Type B pancreatic cell (in vitro differentiated cells): ENCODE data around the gene PSKH1. TPM values are rescaled to one million over a fixed set of nuclear protein-coding genes. Genes with fewer than 3 reads are reported as not detected.
"Not testable (repeated sequence)": the region's sequence is repeated elsewhere in the genome, so short reads cannot be mapped to it uniquely, and the experiment has no call there.

ENCODE experiments used
- DNase-seq: peaks from one replicate; pipeline ENCODE4 v3.0.0; 2021; ENCODE audit warnings: mixed read lengths; ENCODE audit not compliant: unreplicated experiment; ENCODE audit errors: extremely low spot score
- H3K27ac Mint-ChIP-seq: 2 replicates; pipeline ENCODE4 v1.8.0; 2021; ENCODE audit warnings: mild to moderate bottlenecking, mixed read lengths
- H3K27me3 Mint-ChIP-seq: 2 replicates; pipeline ENCODE4 v1.8.0; 2021; ENCODE audit warnings: mixed read lengths
- H3K36me3 Mint-ChIP-seq: 2 replicates; pipeline ENCODE4 v1.8.0; 2021; ENCODE audit warnings: mixed read lengths
- H3K4me1 Mint-ChIP-seq: one replicate; pipeline ENCODE4 v1.8.0; 2021; ENCODE audit warnings: mixed read lengths; ENCODE audit not compliant: unreplicated experiment
- H3K4me3 Mint-ChIP-seq: 2 replicates; pipeline ENCODE4 v1.8.0; 2021; ENCODE audit warnings: mild to moderate bottlenecking, mixed read lengths
- H3K9me3 Mint-ChIP-seq: 2 replicates; pipeline ENCODE4 v1.8.0; 2021; ENCODE audit warnings: mixed read lengths
- CTCF ChIP-seq: fragments of 200-600 bp; sonication (generic); conservative IDR thresholded peaks from 2 replicates; pipeline ENCODE4 v1.5.0; 2021; ENCODE audit warnings: antibody characterized with exemption, mild to moderate bottlenecking
- total RNA-seq: library from RNA; stranded (reverse); gene quantifications from 2 replicates; pipeline ENCODE4 v1.2.1, GENCODE V29; 2021; ENCODE audit warnings: low replicate concordance

PSKH1 gene
- total RNA-seq, 1 donor from 2014 or later = 41.5 TPM

GRCh38 chr16:67968400-67969253 lies 75.6 kb downstream of the PSKH1 start, which contains the start of gene SLC12A4:
SLC12A4 (minus strand) TSS chr16:67968637; CDS start chr16:67968553, 84 bp downstream.
- peak; percentile 21 for TF ChIP-seq CTCF
- peaks cover 28% of the 10 kb centered on the region for H3K4me1 Mint-ChIP-seq
- peak; percentile 85 for DNase-seq
- peak within 1 kb of the TSS; percentile 89 for H3K4me3 Mint-ChIP-seq
- H3K27me3 Mint-ChIP-seq = peaks cover 10% of the 10 kb centered on the region
- peaks cover 5% of the 10 kb centered on the region for H3K36me3 Mint-ChIP-seq
- no peaks in the 10 kb centered on the region for H3K9me3 Mint-ChIP-seq
- peak within 1 kb of the TSS; percentile 98 for H3K27ac Mint-ChIP-seq

GRCh38 chr16:67969254-67970039 lies 76.4 kb downstream of the PSKH1 start:
- Mint-ChIP-seq H3K27ac (peak overlapping the region; percentile 91), H3K36me3 (peaks cover 5% of the 10 kb centered on the region), H3K9me3 (no peaks in the 10 kb centered on the region), H3K27me3 (peaks cover 10% of the 10 kb centered on the region), H3K4me1 (peaks cover 25% of the 10 kb centered on the region), H3K4me3 (peak overlapping the region; percentile 89)
- no peak for DNase-seq
- no peak for TF ChIP-seq CTCF

- Mint-ChIP-seq H3K27me3 (peaks cover 16% of the 10 kb centered on the region), H3K9me3 (no peaks in the 10 kb centered on the region), H3K4me1 (peaks cover 11% of the 10 kb centered on the region), H3K4me3 (peak overlapping the region; percentile 65), H3K27ac (peak overlapping the region; percentile 55), H3K36me3 (no peaks in the 10 kb centered on the region)
- DNase-seq = no peak
- no peak for TF ChIP-seq CTCF
These were observed 78.1 kb downstream of the PSKH1 start for GRCh38 chr16:67971111-67971510.

GRCh38 chr16:67972285-67972684 lies 79.2 kb downstream of the PSKH1 start:
- not testable (repeated sequence) for H3K9me3 Mint-ChIP-seq

GRCh38 chr16:67975321-67976105 lies 82.5 kb downstream of the PSKH1 start:
- Mint-ChIP-seq H3K9me3 (no peaks in the 10 kb centered on the region), H3K4me3 (no peak overlapping the region), H3K27me3 (peaks cover 13% of the 10 kb centered on the region), H3K4me1 (no peaks in the 10 kb centered on the region), H3K36me3 (no peaks in the 10 kb centered on the region), H3K27ac (no peak overlapping the region)
- DNase-seq = no peak
- no peak for TF ChIP-seq CTCF

More at GRCh38 chr16:67972285-67972684, 79.2 kb downstream of the PSKH1 start:
- not testable (repeated sequence) for H3K4me1 Mint-ChIP-seq, DNase-seq, H3K36me3 Mint-ChIP-seq, H3K27ac Mint-ChIP-seq, H3K4me3 Mint-ChIP-seq
- peaks cover 16% of the 10 kb centered on the region for H3K27me3 Mint-ChIP-seq
